IPS-NIHi7 (cell line): Measurements from ENCODE around the gene UTP14C.
"Not testable (repeated sequence)": the region's sequence is repeated elsewhere in the genome, so short reads cannot be mapped to it uniquely, and the experiment has no call there.

ENCODE experiments used
- DNase-seq: peaks from one replicate; pipeline ENCODE4 v3.0.0; 2012; ENCODE audit warnings: mixed read lengths; ENCODE audit errors: extremely low spot score

Gene UTP14C

GRCh38 chr13:52047463-52047862, 23.0 kb downstream of the UTP14C start:
- DNase-seq: no peak

GRCh38 chr13:52048516-52048915, 24.0 kb downstream of the UTP14C start:
- no peak for DNase-seq

GRCh38 chr13:52051400-52051799, 26.9 kb downstream of the UTP14C start:
- DNase-seq: no peak

GRCh38 chr13:52053460-52053859, 29.0 kb downstream of the UTP14C start:
- DNase-seq: peak; percentile 30

- not testable (repeated sequence) for DNase-seq
These were observed 36.6 kb downstream of the UTP14C start for GRCh38 chr13:52061064-52061463.

GRCh38 chr13:52061587-52061986, 37.1 kb downstream of the UTP14C start:
- DNase-seq: no peak

GRCh38 chr13:52067237-52067636, 42.7 kb downstream of the UTP14C start:
- DNase-seq: no peak

- DNase-seq: no peak
These were observed 46.5 kb downstream of the UTP14C start for GRCh38 chr13:52070929-52071523.
